ENCODE data around the gene LMOD1.
"Not testable (repeated sequence)": the region's sequence is repeated elsewhere in the genome, so short reads cannot be mapped to it uniquely, and the experiment has no call there.

Gene LMOD1

GRCh38 chr1:201890806-201891450, 55.4 kb downstream of the LMOD1 start:
- no peak for DNase-seq

- DNase-seq: no peak
Observed at GRCh38 chr1:201890223-201890622, 56.1 kb downstream of the LMOD1 start.

GRCh38 chr1:201889090-201889968, 57.0 kb downstream of the LMOD1 start:
- DNase-seq: no peak

GRCh38 chr1:201888282-201889089, 57.9 kb downstream of the LMOD1 start, which contains the start of gene SHISA4:
Gene SHISA4 (plus strand): TSS chr1:201888898. CDS start chr1:201888995, 97 bp downstream.
- DNase-seq: no peak

GRCh38 chr1:201887116-201887866, 59.1 kb downstream of the LMOD1 start:
- no peak for DNase-seq

- DNase-seq: no peak
Observed at GRCh38 chr1:201886103-201886885, 60.1 kb downstream of the LMOD1 start.

GRCh38 chr1:201885531-201886075, 60.7 kb downstream of the LMOD1 start:
- DNase-seq: no peak

GRCh38 chr1:201884425-201884824, 61.9 kb downstream of the LMOD1 start:
- DNase-seq: no peak

- DNase-seq: no peak
Observed at GRCh38 chr1:201883786-201884185, 62.6 kb downstream of the LMOD1 start.

- no peak for DNase-seq
Observed at GRCh38 chr1:201883266-201883665, 63.1 kb downstream of the LMOD1 start.

GRCh38 chr1:201882665-201883132, 63.6 kb downstream of the LMOD1 start:
- no peak for DNase-seq

GRCh38 chr1:201881617-201882016, 64.7 kb downstream of the LMOD1 start:
- no peak for DNase-seq

- DNase-seq: no peak
Observed at GRCh38 chr1:201880928-201881571, 65.3 kb downstream of the LMOD1 start.

GRCh38 chr1:201877877-201878401, 68.4 kb downstream of the LMOD1 start:
- DNase-seq: no peak

GRCh38 chr1:201876148-201876818, 70.1 kb downstream of the LMOD1 start:
- DNase-seq: no peak

- no peak for DNase-seq
Observed at GRCh38 chr1:201874672-201875071, 71.7 kb downstream of the LMOD1 start.

GRCh38 chr1:201870397-201870796, 76.0 kb downstream of the LMOD1 start:
- no peak for DNase-seq

GRCh38 chr1:201861448-201861847, 84.9 kb downstream of the LMOD1 start:
- DNase-seq: no peak

GRCh38 chr1:201859424-201859823, 86.9 kb downstream of the LMOD1 start:
- no peak for DNase-seq

GRCh38 chr1:201856722-201857121, 89.6 kb downstream of the LMOD1 start:
- not testable (repeated sequence) for DNase-seq
